HG02610 (cell line): ENCODE measurements around the gene RBM4.

Experiments used
- ATAC-seq: cut with Tn5 transposase; IDR thresholded peaks from one replicate; pipeline ENCODE4 v1.9.1; 2021; ENCODE audit warnings: mild to moderate bottlenecking, moderate library complexity; ENCODE audit not compliant: unreplicated experiment

The RBM4 gene

DNA sequence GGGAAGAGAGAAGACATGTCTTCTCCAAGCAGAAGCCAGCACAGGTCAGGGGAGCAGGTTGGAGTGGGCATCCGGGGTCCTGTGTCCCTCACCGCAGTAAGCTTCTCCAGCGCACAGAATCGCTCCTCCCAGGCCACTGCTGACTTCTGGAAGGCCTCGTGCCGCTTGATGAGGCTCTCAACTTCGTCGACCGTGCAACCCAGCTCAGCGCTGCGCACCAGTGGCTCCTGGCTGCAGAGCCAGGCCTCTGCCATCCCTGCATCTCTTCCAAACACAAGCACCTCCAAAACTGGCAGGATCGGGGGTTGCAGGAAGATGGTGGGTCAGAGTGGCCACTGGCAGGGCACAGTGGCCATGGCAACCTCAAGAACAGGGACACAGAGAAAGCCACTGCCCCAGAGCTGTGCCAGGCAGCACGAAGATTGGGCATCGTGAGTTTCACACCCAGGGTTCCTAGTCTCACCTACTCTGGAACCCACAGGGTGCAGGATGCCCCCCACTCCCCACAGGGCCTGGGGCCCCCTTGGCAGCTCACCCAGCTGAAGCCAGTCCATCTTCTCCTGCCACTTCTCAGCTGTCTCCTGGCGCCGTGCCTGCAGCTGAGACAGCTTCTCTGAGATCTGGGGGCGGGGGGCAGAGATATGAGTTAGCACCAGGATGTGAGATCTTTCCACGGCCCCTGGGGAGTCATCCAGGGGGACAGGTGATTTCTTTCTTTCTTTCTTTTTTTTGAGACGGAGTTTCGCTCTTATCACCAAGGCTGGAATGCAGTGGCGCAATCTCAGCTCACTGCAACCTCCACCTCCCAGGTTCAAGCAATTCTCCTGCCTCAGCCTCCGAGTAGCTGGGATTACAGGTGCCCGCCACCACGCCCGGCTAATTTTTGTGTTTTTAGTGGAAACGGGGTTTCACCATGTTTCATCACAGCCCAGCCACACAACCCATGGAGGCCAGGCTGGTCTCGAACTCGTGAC is 50.3 kb downstream of the RBM4 start:
- no peak for ATAC-seq

GRCh38 chr11:66689661-66690590 is 51.4 kb downstream of the RBM4 start:
- no peak for ATAC-seq

- ATAC-seq: no peak
Observed at GRCh38 chr11:66691311-66691980, 52.9 kb downstream of the RBM4 start.

GRCh38 chr11:66692446-66692845 is 53.9 kb downstream of the RBM4 start:
- no peak for ATAC-seq

- ATAC-seq: no peak
Observed at GRCh38 chr11:66692871-66693331, 54.4 kb downstream of the RBM4 start.

DNA sequence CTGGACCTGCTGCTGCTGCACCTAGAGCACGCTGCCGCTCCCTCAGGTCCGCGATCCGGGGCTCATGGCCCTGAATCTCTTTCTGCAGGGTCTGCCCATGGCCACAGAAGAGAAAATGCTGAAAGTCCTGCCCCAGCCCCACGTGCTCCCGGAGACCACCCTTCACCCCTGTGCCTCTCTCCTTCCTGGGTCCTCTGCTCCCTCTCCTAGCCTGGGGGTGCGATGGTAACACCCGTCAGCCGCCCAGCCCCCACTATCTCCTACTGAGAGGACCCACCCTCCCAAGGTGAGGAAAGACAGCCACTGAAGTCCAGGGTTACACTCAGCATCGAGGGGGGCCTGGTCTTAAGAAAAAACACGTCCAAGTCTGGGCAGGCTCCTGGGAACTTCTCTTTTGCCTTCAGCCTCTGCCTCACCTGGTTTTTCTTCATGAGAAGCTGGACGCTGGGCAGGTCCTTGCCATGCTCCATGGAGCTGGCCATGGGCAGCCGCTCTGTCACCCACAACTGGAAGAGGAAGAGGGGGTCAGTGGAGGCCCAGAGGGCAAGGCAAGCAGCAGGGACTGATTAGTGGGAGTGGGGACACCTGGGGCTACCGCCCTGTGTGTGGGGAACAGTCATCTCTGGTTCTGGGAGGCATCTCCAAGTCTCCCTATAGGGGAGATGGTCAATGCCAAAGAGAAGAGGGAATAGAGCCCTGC is 55.0 kb downstream of the RBM4 start:
- ATAC-seq: no peak

DNA sequence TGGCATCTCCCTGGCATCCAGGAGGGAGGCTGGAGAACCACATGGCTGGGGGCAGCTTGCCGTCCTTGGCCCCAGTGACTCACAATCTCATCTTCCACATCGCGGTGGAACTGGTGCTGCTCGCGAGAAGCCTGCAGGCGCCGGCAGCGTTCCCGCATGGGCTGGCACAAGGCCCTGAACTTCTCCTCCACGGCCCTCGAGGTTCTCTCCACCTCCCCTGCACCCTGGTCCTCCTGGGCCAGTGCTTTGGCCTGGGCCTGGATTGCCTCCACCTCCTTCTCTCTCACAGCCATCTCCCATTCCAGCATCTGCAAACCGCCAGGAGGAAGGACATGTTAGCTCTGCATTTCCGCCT is 55.5 kb downstream of the RBM4 start:
- ATAC-seq: no peak

GRCh38 chr11:66694732-66695207 is 56.3 kb downstream of the RBM4 start:
- peak; percentile 46 for ATAC-seq
